Fibroblast of lung (primary cell): ENCODE data around the gene HP1BP3.

Source experiments
- CTCF ChIP-seq, 2 donors: IDR thresholded peaks in 1 of 2; conservative IDR thresholded peaks in 1 of 2; 1 replicate in 1 of 2; 2 replicates in 1 of 2; pipeline ENCODE4 v1.5.1; 2011 to 2012; ENCODE audit warnings: low read length in 2 of 2, control low read depth in 1 of 2, inconsistent platforms in 1 of 2, low read depth in 1 of 2, mild to moderate bottlenecking in 1 of 2
- EZH2 ChIP-seq: IDR thresholded peaks from 2 replicates; pipeline ENCODE4 v1.5.1; 2012; ENCODE audit warnings: low read length, control low read depth, mild to moderate bottlenecking; ENCODE audit errors: missing control alignments

DNA sequence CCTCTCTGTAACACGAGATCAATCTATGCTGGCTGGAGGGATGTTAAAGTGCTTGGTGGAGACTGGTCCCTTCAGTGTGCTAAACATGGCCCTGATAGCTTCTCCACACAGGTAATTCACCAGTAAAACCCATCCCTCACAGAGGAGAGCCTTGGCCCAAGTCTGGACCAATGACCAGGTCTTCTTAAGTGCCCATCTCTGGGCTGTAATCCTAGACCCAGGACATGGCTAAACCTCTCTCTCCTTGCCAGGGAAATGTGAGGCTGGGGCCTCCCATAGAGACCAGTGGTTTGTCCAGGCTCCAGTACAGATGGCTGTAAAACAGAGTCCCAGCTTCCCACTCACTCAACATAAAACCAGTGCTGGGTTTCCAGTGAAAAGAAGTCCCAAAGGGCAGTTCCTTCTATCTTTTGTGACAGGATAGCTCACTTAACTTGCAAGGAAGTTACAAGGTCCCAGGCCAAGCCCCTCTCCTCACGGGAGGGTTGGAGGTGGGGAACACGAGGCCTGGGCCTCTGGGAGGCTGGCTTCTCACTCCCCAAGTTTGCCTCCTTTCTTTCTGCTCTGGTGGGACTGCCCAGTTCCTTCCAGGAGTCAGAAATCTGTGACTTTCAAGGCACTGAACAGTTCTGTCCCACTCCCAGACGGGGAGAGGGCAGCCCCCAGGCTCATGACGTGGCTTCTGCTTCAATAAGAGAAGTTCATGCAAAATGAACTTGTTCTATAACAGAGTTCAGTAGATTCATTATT, 67.1 kb downstream of the HP1BP3 start:
- TF ChIP-seq CTCF (conservative IDR thresholded peaks at IDR 0.05 in 1 of 2, IDR thresholded peaks at IDR 0.05 in 1 of 2; ENCODE audit: low read depth in 1 of 2, low read length in 2 of 2) (no peak), EZH2 (no peak)
